Activated naive CD4-positive, alpha-beta T cell treated with anti-CD3 and anti-CD28 coated beads, Interleukin-2, amount 50 U/mL, for 16 hours (primary cell): Measurements from ENCODE around the gene CRYGD.

Experiments
- DNase-seq: peaks from one replicate; pipeline ENCODE4 v3.0.0-alpha.2; 2020

The CRYGD gene

GRCh38 chr2:208077276-208077675 is 47.0 kb downstream of the CRYGD start:
- DNase-seq, result no peak

DNA sequence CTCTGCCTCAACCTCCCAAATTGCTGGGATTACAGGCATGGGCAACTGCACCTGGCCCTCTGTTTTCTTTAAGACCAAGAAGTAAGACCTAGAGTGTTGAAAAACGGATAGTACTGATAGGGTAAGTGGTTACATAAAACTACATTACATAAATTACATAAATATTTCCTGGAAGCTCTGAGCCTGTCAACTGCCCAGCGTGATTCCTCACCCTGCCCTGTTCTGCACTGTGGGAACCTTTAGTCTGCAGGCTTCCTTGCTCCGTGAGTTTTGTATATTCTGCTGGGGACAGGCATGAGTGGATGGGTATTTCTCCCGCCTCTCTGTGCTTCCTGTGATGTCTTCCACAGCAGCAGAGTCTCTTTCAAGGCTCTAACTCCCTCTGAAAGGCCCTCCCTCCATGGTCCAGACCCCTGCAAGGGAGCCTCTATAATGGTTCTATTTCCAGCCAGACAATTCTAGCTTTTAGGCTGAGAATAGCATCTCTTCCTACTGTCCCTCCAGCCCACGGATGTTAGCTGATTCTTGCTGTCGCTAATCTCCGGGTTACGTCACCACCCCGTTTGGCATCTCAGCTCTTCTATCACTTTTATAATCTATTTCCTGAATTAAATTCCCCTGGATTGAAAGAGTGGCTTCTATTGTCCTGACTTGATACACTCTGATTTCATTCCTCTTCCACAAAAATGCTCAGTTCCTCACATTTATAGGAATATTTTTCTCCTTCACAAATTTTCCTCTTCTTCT is 49.5 kb downstream of the CRYGD start:
- no peak for DNase-seq

GRCh38 chr2:208072250-208072892 is 52.0 kb downstream of the CRYGD start:
- DNase-seq, result peak; percentile 51
